GM21360 (cell line): ENCODE data around the gene PRKAG2.

ENCODE experiments used
- ATAC-seq: cut with Tn5 transposase; IDR thresholded peaks from one replicate; pipeline ENCODE4 v1.9.1; 2021; ENCODE audit warnings: mild to moderate bottlenecking, moderate library complexity; ENCODE audit not compliant: unreplicated experiment

PRKAG2 gene

DNA sequence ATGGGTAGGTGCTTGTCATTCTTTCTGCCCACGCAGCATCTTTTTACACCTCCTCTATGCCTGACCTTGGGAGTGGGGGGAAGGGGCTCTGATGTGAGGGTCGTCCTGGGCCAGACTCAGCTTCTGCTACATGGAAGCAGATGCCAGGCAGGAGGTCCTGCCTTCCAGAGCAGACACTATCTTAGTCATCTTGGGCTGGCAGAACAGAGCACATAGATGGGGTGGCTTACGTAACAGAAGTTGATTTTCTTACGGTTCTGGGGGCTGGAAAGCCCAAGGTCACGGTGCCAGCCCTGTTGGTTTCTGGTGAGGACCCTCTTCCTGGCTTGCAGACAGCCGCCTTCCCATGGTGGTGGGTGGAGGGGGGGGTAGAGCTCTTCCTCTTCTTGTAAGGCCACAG, 159.0 kb downstream of the PRKAG2 start:
- ATAC-seq: no peak

DNA sequence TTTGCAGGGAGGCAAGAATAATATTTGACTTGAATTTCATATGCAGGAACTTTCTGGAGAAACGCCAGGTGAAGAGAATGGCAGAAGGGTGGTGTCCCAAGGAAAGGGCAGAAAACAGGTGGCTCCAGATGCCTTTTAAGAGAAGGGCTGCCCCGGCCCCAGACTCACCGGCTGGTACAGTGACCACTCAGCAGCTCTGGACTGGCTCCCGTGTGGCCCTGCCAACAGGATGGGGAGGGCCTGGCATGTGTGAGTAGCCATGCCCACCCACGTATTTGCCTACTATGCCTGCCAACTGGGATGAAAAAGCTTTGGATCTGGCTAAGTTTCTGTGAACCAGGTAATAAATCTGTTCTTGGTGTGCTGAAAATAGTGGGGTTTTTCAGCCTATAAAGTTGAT, 159.5 kb downstream of the PRKAG2 start:
- ATAC-seq: no peak

DNA sequence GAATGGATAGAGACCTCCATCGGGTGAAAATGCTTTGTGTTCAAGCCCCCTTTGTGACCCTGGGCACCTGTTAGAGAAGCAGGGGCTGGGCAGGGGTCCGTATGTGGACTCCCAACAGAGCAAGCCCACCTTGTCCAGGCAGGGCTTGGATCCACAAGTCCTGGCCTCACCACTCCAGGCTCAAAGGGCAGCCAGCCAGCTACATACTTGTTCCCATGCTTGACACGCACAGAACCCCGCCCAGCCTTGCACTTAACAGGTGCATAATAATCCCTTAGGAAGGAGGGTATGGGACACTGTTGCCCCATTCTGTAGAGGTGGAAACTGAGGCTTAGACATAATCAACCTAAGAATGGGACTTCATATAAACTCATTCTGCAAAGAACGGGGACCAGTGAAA, 160.6 kb downstream of the PRKAG2 start:
- ATAC-seq: no peak

DNA sequence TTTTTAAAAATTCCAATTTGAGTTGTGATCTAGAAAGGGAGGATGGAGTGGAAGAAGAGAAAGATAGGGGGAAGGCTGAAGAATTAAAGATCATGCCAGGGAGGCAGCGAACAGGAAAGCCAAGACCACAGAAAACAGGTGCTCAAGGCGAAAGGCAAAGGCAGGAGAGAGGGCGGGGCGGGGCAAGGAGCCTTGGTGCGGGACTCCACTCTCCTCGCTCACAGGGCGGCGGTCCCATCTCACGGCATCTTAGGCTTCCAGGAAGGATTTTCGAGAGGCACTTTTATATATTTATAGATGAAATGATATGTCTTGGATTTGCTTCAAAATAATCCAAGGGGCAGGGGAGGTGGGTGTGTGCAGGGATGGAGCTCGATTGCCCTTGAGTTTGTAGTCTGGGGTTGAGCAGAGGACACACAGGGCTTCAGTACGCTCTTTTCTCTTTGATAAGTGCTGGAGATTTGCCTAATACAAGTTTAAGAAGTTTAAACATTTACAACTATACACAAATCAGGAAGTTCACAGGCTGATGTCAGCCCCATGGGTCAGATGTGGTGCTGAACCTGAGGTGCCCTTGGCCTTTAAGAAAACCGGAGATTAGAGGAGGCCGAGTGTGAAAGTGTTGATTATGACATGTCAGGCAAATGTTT, 161.1 kb downstream of the PRKAG2 start:
- no peak for ATAC-seq

DNA sequence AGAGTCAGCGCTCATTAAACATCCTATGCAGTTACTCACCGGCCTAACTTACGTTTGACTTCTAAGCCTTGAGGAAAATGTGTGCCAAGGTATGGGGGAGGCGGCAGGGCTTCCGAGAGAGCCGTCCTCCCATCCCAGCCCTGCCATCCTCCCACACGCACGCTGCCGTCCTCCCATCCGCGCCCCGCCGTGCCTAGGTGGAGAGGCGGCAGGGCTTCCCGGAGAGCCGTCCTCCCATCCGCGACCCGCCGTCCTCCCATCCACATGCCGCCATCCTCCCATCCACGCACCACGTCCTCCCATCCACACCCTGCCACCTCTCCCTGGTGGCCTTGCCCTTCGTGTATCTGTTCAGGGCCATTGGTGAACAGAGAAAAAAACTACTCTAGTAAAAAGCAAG, 162.7 kb downstream of the PRKAG2 start:
- ATAC-seq: no peak

DNA sequence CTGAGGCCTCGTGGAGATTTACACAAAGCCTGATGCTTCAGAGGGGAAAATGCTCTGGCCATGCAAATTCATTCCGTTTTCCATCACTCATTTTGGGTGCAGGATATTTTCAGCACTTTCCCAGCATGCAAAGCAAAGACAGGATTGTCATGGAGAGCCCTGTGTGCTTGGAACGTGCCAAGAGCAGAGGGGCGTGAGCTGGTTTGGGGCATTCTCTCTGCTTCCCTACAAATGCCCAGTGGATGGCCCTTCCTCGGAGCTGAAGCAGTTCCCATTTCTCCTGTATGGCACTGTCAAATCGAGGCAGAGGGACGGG, 164.1 kb downstream of the PRKAG2 start:
- no peak for ATAC-seq

DNA sequence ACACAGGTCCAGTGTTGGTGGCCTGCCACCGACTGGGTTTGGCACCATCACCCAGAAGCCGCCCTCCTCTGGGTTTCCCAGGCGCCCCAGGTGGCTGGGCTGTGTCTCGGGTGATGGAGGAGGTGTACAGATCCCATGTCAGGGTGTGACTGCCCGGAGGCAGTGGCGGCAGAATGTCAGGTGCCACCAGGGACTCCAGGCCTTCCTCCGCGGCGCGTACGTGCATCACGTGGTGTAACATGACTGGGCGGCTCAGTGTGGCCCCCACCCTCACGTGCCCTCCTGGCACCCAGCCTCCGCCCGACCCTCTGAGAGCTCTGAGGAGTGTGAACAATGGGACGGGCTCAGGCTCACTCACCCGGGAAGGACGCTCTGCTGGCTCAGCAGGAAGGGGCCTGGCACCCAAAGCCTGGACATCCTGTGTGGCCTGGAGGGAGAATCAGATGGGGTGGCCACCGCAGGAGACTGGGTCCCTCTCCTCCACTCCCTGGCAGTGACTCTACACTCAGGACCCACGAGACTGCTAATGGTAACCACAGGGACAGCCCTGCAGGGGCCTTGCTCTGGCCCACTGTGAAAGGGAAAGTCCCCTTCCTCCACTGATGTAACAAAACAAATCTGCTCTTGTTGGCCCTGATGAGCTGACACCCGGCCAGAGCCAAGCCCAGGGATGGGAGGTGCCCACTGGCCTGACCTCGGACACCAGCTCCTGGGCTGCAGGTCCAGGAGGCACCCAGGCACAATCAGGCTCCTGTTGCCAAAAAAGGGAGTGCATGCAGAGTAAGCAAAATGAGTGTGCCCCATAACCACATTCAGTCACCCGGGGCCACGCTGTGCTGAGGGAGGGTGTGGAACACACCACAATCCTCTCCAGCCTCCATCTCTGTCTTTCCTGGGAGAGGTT, 164.8 kb downstream of the PRKAG2 start:
- ATAC-seq: no peak

DNA sequence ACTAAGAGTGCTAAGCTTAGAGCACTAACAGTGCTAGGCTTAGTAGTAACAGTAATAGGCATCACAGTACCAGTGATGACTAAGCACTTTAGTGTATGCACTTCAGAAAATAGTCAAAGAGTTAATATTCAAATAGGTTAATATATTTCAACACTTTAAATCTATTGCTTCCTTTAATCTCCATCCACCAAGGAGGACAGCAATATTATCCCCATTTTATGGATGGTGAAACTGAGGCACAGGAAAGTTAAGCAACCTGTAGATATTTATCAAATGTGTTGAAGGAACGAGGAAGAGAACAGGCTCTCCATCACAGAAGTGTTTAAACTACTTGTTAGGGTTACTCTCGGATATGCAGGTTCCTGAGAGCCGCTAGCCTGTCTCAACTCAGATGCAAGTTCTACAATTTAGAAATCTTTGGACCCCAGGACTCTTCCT, 165.5 kb downstream of the PRKAG2 start:
- no peak for ATAC-seq

DNA sequence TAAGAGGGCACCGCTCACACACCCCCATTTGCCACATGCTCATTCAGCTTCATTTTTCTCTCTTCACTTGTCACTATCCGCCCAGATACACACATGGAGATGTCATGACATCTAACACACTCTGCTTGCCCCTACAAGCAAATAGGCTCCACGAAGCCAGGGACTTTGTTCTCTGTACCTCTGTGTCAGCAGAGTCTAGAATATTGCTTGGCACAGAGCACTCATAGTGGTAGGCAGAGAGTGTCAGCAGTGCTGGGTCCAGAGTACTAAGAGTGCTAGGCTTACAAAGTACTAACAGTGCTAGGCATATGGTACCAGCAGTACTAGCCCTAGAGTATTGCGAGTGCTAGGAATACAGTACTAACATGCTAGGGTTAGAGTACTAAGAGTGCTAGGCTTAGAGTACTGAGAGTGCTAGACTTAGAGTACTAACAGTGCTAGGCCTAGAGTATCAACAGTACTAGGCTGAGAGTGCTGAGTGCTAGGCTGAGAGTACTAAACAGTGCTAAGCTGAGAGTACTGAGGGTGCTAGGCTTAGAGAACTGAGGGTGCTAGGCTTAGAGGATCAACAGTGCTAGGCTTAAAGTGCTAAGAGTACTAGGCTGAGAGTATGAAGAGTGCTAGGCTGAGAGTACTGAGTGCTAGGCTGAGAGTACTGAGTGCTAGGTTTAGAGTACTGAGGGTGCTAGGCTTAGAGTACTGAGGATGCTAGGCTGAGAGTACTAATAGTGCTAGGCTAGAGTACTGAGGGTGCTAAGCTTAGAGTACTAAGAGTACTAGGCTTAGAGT, 166.1 kb downstream of the PRKAG2 start:
- ATAC-seq: no peak

DNA sequence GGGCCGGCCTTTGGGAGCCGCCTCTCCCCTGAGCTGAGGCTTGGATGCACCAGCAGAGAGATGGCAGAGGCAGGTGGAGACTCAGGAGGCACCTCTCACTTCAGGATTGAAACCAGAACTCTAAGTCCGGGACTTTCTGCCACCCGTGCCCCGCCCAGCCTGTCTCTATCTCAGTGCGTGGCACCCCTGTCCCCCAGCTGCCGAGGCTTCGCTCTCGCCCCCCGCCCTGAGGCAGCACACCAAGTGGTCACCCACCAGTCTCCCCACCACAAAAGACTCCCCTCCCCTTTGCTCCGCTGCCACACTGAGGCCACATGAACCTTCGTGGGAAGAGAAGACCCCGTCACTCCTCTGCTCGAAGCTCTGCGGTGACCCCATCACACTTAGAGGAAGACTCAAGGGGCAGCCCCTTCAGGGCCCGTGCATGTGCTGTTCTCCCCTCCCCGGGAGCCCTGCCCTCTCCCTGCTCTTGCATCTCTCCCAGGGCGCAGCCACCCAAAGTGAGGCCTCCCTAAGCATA, 166.7 kb downstream of the PRKAG2 start:
- ATAC-seq: no peak

DNA sequence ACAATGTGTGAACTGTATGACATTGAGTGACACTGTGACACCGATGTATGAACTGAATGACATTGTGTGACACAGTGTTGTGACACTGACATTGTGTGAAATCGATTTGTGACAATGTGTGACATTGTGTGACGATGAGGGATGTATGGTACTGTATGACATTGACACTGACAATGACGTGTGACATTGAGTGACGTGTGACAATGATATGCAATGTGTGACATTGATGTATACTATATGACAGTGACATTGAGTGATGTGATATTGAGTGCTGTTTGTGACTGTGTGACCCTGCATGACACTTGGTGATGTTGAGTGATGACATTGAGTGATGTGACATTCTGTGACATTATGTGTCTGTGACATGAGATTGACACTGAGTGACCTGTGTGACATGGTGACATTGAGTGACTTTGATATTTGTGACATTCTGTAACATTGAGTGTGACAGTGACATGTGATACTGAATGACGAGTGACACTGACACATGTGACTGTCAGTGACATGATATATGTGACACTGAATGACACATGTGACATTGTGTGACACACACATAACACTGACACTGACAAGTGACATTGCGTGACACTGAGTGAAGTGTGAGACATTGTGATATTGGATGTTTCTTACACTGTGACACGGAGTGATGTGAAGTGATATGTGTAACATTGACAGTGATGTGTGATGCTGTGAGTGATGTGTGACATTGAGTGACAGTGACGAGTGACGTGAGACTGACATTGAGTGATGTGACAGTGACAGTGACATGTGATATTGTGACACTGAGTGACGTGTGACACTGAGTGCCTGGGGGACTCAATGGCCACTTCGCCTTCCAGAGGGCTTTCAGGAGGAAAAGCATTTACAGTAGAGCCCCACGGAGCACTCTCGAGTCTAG, 167.5 kb downstream of the PRKAG2 start:
- no peak for ATAC-seq

DNA sequence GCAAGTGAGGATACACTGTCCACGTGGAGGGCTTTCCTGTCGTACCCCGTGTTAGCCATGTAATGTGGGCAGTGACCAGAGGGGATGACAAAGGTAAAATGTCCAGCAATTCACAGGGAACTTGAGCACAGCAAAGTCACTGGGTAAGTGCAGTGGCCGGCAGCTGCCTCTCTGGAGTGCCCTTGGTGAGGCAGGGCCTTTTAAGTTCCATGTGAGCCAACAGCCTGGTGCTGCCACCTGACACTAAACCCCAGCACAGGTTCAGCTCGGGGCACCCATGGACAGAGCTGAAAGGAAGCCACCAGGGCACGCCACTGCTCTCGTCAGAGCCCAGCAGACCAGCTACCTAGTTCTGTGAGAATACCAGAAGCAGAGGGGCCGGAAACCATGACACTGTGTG, 168.3 kb downstream of the PRKAG2 start:
- ATAC-seq: no peak

DNA sequence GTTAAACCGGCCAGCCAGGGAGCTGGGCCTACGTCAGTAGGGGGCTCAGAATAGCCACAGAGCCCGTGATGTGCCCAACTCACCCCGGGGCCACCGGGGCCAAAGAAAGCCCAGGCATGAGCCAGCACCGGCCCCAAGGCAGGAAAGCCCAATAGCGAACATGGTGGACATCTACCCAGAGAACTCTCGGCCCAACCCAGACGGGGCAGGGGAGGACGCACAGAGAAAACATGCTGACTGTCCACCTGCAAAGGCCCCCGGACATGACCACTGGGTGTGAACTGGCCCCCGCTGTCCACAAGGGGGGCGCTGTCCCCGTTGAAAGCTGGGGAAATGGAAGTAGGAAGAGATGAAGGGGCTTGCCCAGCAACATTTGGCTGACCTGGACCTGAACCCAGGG, 169.2 kb downstream of the PRKAG2 start:
- no peak for ATAC-seq

DNA sequence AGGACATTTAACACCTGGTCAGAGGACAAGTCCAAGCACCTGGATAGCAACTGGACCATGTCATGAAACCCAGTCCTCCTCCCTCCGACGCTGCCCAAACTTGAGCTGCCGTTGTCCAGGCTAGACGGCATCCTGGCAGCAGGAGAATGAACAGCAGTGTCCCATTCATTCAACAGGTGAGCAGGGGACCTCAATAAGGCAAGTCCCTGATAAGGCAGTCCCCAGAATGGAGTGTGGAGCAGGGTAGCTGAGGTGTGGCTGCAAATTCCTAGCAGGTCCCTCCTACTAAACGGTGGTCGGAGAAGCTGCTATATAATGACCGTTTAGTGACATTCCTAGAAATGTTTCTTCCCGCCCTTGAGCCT, 169.8 kb downstream of the PRKAG2 start:
- no peak for ATAC-seq

DNA sequence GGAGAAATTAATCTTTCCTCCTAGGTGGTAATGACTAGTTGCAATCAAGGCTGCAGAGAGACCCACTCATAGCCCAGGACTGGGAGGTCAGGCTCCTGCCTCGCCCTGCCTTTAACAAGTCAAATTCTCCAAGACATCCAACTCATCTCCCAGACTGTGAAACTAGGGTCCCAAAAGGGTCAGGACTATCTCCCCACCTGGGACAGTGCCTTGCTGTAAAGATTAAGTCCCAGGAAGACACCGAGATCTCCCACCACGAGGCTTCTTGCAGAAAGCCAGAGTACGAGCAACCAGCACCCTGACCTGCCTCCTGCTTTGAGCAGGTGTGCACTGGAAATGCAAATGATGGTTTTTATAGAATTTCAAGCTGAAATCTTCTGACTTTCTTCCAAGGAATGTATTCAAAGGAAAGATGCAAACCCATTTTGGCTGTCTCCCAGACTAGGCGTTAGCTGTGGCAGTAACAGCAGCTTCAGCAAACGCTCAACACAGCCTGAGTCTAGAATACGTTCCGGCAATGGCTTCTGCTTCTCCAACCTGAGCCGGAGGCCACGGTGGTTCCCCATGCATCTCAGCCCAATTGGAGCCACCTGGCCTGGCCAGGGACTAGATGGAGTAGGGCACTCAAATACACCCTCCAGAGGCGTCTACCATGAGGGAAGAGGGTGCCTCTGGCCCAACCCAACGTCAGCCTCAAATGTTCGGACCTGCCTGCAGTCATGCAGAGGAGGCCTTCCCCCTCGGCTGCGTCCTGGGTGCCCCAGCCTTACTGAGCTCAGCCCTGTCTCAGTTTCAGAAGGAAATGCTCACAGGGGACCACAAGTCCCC, 170.4 kb downstream of the PRKAG2 start:
- no peak for ATAC-seq

DNA sequence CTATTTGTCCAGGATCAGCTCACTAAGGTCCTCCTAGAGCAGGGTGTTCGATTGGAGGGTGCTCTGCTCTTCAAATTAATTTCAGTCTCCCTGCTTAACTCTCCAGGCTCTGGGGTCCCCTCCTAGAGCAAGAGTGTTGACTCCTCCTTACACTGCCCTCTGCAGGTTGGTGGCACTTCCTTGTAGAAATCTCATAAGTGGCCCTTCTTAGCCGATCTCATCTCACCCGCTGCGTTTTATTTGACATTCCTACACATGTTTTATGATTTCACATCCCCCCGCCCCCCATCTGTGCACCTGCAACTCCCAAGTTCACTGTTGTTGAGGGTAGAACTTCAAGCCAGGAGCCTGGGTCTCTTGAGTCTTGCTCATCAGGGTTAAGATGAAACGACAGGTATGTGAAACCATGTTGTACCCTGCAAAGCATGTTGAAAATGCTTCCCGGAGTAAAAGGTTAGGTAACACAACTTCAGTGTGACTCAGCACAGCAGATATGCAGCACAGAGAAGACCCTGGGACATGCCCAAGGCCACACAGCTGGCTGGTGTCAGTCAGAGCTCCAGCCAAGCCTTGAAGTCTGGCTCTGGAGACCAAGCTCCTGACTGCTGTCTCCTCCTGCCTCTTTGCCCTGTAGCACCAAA, 171.2 kb downstream of the PRKAG2 start:
- ATAC-seq: no peak

DNA sequence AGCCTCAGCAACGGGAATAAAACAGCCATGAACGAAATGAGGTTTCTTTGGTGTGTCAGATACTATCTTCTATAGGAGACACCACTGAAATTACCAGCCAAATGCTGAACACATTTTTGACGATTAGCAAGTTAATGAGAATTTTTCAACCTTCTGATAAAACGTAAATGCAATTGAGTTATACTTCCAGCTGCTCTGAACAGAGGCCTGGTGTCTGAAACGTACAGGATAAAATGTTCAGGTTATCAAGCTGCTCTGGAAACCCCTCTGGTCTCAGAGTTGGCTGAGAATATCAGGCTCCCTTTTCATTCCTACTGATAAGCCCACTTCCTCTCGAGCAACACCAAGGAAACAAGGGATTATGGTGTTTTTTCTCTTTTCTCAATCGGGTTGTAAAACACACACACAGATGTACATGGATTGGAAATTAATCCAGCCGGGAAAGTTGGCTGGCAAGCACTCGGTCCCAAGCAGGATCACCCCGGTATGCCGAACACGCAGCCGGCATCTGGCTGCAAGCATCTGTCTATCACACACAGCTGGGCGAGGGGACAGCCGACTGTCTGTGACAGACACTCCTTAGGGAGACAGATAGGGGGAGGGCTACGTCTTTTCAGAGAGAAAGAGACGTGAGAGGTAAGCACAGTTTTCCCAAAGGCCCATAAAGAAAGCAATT, 171.8 kb downstream of the PRKAG2 start:
- no peak for ATAC-seq

DNA sequence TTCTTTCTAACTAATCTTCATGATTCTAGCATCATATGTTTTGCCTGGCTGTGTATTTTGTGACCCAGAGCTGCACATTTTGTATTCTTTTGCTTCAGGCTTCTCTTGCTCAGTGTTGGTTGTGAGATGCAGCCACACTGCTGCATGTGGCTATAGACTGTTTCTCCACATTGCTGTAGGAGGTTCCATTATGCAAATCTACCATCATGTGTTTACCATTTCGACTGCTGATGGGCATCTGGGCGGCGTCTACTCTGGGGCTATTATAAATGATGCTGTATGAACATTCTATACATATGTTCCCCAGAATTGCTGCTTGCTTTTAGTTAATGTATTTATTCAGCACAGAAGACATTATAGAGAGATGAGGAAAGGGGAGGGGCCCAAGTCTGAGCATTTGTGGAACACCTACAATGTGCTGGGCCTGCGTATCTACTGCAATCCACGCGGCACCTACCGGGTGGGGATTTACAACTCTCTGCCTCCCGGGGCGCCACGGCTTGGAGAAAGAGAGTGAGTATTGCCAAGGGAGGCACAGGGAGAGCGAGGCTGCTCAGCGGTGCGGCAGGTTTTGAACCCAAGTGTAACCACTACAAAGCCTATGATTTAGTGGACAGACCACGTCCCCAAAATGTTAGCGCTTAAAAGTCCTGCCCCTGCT, 172.5 kb downstream of the PRKAG2 start:
- no peak for ATAC-seq
